HG03196 (cell line): ENCODE results near the gene PWWP2B.

ENCODE experiments used
- ATAC-seq: cut with Tn5 transposase; IDR thresholded peaks from one replicate; pipeline ENCODE4 v1.9.1; 2021; ENCODE audit not compliant: unreplicated experiment

Gene PWWP2B

DNA sequence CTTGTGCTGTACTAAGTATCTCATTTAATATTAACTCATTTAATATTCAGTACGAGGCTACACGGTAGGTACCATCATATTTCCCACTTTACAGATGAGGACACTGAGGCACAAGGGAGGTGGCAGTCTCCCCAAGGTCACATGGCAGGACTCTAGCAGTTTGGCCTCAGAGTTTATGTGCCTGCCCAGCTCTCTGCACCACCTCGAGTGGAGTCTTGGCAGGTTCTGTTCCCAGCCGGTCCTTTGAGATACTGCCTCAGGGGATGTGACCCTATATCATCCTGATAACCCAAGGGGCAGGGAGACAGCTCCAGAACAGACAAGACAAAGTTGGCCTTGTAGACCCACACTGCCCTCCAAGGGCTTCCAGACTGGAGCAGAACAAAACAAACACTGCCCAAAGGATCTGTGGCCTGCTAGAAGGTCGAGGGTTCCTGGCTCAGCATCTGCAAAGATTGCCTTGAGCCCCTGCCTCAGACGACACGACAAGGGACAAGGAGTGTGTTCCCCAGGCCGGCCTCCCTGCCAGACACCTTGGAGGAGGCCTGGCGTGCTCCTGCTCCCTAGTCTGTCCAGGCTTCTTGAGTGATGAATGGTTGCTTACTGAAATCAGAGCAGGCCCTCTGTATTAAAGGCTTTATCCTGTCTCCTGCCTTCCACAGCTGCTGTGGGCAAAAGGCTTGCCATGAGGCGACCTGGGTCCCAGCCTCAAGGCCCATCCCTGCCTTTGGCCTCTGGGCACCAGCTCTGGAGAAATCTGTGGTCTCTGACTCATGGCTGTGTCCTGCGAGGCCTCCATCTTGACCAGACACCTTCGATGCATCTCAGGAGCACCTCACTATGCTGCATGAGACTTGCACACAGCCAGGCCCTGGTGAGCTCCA is 3.9 kb upstream of the PWWP2B start:
- ATAC-seq, result no peak

DNA sequence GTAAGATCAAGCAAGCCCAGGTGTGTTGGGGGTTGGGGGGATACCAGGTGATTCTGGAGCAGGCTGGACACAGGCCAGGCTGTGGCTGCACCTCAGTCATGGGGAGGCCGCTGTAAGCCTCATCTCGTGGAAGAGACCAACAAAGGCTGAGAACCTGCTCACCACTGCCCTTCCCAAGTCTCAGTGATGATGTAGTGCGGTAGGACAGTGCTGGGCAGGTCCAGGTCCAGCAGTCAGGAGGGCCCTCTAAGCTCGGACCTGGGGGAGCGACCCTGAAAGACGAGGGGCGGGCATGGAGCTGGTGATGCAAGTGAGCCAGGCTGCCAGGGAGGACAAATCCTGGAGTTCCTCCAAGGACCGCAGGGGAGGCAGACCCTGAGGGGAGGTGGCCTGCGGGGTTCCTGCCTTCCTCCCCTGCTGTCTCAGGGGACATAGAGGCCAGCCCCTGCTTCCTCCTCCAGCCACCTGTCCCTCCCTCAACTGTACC is 3.3 kb upstream of the PWWP2B start:
- no peak for ATAC-seq

DNA sequence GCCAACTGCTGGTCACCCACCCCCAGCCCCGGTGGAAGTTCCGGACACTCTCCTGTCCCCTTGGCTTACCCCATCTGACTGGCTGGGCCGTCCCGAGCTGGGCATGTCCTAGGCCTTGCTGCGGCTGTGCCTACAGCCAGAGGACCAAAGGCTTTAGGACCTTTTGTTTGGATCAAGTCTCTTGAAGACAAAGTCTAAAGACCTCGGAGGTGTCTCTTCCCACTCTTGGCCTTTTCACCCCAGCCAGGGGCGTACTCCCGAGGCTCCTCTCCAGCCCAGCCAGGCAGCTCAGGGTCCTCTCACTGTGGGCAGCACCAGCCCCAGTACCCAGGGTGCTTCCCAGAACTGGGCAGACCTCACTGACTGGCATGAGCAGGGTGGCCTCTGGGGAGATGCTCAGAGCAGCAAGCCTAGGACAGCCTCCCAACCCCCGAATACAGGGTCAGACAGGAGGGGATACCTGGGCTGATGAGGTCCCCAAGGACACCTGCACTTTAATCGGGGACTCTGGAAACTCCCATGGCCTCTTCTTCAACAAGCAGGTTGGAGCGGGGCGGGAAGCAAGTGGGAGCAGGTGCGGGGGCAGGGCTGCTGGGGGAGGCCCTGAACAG is 2.7 kb upstream of the PWWP2B start:
- ATAC-seq, result no peak

DNA sequence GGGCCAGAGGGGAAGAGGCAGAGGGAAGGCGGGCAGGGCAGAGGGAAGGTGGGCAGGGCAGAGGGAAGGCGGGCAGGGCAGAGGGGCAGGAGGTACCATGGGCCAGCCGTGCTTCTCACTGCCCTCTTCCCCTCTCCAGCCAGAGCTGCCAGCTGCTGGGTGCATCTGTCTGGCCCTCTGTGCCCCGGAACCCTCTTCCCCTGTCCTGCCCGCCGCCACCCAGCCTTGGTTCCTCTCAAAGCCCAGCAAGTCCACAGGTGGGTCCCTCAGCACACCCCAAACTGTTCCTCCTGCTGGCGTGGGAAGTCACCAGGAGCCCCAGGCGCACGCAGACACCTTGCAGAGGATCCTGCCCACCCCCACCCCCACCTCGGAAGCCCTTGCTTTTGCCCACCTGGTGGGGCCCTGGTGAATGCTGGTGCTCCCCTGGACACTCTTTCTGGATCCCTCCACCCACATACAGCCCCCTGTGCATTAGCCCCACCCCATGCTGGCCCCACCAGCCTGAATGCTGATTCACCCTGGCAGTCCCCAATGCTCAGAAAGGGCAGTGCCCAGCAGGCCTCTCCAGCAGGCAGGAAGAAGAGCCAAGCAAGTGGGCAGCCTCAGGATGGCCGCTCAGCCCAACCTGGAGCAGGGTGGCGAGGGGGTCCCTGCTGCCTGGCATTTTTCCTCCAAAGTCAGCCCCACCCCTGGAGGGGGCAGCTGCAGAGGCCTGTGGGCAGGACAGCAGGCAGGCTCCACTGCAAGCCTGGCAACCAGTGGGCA is 1.9 kb upstream of the PWWP2B start:
- no peak for ATAC-seq

DNA sequence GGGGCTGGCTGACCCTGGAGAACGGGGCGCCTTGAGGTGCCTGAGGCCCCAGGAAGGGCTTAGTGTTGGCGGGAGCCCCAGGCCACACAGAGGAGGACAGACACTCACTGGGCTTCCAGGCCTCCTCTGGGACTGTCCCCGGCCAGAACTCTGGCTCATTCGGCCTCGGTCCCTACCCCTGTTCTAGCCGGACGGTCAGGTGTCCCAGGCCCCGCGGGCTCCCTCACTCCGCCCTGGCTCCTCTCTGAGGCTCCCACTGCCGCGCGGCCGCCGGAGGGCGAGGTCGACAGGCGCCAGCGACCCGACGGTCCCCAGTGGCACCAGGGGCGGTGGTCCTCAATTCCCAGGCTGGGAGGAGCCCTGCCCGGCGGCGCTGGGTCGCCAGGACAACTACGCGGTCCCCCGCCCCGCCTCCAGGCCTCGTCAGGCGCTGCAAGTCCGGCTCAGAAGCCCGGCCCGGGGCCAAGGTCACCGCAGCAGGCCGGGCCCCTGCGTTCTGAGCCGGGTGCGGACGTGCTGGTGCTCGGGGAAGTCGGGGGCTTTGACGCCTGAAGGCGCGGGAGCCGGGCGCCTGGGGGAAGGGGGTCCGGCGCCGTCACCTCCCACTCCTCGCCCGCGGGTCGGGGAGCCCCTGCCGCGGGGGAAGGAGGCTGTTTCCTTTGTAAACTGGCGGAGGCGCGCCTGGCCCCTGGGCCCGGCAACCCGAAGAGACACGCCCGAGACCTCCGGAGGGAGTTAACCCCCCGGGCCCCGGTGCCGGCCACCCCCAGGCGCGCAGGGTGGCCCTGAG is 1.1 kb upstream of the PWWP2B start:
- ATAC-seq, result no peak

DNA sequence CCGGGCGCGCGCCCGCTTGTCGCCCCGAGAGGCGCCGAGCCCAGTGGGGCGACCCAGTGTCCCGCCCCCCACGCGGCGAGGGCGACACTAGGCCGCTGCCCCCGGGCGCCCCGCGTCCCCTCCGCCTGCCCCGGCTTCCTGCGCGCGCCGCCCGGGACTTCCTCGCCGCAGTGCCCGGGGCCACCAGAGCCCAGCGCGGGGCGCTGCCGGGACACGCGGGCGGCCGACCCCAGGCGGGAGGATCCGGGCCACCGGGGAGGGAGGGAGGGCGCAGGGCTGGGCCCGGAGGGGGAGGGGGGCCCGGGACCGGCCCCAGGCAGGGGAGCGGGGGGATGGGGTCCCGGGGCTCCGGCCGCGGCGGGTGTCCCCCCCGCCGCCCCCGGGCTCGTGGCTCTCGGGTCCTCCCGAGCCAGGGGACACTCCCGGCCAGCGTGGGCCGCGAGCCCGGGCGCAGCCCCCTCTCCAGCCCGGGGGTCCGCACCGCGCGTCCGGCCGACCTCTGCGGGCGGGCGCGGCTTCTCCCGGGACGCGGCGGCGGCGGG is 435 bp upstream of the PWWP2B start:
- ATAC-seq, result no peak

DNA sequence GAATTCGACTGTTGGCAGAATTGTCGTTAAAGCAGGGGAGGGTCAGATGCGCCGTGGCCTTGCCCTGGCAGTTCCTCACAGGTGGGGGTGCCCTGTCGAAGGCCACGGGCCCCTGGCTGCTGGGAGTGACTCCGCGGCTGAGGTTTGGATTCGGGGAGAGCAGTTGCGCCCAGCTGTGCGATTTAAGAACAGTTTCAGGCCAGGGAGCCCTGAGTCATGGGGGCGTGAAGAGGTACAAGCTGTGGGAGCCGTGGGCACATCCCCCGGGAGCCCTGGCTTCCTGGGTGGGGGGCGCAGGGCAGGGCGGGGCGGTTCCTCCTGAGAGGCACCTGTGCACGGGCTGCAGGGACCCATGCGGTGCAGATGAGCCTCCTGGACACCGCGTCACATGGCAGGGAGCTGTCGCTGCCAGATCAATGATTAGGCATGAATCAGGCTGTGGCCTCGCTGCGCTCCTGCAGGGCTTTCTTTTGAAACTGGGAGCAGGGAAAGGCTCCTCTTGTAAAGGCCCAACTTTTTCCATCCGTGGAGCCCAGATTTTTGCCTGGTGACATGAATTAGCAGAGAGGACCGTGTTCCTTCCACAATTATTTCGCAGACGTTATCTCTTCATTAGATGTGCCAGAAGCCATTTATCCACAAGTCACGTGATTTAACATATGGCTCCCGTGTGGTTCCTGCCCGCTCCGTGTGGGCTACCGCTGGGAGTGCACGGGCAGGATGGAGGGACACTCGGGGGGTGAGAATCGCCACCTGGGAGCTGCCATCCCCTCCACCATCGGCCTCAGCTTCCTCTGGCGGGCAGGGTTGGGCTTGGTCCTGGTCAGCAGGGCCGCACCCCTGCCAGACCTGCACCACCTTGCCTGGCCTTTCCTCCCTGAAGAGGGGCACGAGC is 918 bp downstream of the PWWP2B start:
- ATAC-seq, result no peak

DNA sequence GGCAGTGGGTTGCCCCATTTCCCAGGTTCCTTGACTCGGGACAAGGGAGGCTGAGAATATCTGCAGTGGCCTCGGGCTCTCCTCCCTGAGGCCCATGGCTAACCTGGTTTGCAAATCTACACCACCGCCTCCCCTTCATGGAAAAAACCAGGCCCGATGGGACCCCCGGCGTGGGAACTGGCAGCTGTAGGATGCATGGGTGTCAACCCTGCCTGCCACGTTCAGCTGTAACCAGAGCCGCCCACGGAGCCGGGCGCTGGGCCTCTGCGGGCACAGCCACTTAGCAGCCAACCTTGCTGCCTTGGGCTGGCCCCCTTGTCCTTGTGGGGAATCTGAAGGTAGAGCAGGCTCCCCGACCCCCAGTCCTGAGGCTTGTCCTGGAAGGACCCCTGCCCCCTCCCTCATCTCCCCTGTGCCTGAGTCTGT is 1.6 kb downstream of the PWWP2B start:
- ATAC-seq, result no peak

DNA sequence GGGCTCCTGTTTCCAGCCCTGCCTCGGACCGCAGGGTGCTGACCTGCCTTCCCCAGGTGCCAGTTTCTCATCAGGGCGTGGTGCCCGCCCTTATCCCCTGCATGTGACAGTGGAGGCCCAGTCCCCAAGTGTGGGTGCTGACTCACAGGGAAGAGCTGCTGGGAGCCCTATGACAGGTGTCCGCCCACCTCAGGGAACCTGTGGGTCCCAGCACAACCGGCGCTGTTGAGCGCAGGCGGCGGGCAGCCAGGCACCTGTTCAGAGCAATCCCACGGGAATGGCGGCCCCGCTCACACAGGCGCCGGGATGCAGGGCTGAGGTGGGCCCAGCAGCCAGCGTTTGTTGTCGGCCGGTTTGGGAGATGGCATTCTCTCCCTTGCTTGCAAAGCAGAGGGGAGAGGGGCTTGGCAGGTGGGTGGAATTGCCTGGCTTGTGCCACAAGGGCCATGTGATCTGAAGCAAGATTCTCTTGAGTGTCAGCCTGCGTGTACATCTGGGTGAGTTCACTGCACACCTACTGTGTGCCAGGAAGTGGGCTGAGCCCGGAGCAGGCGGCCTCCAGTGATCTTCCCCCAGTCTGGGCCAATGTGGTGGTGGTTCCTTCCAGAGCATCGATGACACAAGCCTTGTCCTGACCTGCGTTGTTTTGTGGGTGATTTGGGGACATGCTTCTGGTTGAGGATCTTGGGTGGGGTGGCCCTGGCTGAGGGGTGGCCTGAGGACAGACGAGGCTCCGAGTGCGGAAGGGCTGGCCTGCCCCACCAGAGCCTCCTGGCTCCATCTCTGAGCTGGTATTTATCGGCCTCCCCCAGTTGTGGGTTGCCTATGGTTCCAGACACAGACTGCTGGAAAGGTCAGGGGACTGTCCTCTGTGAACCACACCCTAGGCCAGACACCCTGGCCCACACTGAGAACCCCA is 2.4 kb downstream of the PWWP2B start:
- no peak for ATAC-seq

DNA sequence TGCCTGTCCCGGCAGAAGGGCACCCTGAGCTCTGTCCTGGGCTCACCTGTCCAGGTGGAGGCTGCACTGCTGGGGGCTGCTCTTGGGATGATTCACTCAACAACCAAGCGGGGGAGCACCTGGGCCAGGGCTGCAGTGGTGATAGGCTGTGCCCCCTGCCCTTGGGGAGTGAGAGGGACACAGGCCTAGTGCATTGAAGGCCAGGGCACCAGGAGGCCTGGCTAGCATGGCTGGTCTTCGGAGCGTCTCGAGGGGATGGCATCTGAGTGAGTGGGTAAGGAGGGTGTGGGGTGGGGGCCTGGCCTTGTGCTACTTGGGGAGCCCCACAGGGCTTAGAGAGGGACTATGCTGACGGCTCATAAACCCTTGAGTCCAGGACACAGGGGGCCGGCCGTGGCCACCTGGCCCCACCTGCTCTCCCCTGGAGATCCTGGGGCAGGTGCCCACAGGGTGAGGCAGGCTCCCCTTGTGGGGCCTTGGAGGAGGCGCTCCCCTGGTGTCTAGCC is 3.1 kb downstream of the PWWP2B start:
- no peak for ATAC-seq

DNA sequence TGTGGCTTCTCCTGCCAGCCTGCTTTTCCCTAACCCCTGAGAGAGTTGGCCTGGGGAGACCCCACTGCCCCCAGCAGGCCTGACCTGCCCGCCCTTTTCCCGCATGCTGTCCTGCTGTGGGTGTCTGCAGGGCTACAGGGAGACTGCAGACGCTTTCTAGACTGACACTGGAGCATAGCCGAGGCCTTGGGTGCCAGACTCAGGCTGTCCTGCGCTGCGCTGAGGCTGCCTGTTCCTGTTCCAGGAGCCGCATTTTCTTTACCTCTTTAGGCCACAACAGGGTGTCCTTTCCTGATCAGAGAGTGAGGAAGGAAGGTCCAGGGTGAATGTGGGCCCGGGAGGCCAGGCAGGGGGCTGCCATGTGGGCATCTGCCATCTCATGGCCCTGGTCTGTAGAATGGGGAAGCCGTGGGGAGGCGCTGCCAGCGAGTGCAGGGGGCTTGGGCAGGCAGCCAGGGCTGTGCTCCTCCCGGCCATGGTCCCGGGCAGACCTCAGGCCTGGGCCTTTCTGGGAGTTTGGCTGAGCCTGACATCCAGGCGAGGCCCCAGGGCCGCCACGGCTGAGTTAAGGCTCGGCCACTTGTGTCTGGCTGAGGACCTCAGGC is 3.6 kb downstream of the PWWP2B start:
- ATAC-seq, result no peak

DNA sequence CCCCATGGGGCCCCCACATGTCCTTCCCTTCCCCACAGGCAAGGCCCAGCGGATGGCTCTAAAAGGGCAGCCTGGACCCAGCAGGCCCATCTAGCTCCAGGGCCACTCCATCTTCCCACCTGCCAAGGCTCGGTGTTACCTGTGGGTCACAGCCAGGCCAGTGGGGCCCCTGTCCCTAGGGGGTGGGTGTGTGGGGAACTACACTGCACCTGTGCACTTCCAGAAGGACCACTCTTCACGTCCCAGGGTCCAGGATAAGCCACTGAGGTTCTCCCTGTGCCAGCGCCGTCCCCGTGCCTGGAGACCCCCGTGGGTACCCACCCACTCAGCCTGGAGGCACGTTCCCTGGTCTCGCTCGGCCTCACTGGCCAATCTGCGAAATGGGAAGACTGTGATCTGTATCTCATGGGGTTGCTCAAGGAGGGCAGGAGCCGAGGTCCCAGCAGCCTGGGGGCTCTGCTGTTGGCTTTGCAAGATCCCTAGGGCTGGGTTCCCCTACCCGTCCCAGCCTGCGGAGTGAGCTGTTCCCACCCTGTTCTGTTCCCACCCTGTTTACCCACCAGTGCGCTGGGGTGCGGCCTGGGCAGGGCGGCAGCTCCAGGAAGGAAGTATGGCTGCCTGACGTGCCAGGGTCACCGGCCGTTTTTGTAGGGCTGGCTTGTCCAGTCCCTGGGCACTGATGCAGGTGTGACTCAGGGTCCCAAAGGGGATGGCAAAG is 4.6 kb downstream of the PWWP2B start:
- ATAC-seq, result no peak

DNA sequence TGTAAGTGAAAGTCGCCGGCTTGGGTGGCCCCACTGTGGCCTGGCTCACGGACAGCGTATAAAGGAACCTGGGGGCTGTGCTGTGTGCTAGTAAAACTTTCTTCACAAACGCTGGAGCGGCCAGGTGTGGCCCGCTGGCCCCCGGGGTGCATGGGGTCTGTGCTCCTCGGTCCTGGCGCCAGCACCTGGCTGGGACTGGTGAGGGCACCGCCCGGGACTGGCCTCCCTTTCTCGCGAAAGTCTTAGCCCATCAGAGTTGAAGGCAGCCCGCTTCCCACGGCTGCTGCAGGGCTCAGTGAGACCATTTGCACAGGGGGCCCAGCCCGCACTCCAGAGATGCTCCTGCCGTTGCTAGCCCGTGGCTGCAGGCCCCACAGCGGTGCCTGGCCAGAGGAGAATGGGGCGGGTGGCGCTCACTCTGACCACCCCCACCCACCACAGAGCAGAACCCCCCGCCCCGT is 5.8 kb downstream of the PWWP2B start:
- no peak for ATAC-seq

DNA sequence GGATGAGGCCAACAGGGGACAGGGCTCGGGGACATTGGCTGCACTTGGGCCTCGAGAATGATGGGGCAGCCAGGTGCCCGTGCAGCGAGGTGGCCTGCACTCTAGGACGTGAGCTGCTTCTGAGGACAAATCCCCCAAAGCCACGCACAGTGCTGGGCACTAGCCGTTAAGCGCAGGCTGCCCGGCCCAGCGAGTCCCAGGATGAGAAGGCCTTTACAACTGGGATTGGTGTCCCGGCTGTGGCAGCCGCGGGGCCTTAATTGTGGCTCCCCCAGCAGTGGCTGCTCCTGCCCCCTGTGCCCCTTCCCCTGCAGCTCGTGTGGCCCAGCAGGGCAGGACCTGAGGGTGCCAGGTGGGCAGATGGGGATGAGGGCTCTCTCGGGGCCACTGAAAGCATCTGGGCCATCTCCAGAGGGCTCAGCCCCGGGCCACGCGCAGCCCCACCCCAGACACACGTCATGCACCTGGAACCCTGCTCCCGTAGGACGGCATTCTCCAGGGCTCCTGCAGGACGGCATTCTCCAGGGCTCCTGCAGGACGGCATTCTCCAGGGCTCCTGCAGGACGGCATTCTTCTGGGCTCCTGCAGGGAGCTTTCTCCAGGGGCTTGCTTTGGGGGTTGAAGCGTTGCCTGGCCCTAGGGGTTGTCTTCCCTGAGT is 6.6 kb downstream of the PWWP2B start:
- ATAC-seq, result no peak

DNA sequence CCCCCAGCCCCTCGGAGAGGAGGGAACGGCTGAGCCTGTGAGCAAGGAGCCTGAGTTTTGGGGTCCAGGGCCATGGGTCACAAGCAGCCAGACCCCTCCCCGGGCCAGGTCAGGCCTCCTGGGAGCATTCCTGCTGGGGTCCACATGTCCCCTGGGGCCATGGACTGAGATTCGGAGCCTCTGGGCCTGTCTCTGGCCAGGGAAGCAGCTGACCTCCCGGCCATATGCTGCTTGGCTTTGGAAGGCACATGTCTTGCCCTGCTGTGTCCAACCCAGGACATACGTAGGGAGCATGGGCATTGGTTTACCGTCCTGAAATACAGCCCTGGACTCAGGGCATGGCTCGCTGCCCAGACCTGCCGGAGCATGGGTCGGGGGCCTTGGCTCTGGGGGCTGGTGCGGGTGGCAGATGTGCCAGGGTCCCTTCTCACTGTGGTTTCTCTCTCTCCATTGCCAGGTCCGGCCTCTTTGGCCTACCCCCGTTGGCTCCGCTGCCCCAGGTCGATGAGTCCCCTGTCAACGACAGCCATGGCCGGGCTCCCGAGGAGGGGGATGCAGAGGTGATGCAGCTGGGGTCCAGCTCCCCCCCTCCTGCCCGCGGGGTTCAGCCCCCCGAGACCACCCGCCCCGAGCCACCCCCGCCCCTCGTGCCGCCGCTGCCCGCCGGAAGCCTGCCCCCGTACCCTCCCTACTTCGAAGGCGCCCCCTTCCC is 7.3 kb downstream of the PWWP2B start:
- ATAC-seq, result no peak

DNA sequence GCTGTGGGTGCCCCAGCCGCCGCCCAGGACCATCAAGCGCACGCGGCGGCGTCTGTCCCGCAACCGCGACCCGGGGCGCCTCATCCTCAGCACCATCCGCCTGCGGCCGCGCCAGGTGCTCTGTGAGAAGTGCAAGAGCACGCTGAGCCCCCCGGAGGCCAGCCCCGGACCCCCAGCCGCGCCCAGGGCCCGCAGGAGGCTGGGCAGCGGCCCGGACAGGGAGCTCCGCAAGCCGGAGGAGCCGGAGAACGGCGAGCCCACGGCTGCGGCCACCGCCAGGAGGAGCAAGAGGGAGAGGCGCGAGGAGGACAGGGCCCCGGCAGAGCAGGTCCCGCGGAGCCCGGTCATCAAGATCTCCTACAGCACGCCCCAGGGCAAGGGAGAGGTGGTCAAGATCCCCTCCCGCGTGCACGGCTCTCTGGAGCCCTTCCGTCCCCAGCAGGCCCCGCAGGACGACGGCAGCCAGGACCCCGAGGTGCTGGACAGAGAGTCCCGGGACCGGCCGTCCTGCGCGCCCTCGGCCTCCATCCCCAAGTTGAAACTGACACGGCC is 8.0 kb downstream of the PWWP2B start:
- no peak for ATAC-seq
